Uterus (tissue), 4 donors: Measurements from ENCODE around the gene TTC8. TPM values are rescaled to one million over a fixed set of nuclear protein-coding genes. Genes with fewer than 3 reads are reported as not detected.

ENCODE experiments used
- DNase-seq, 2 donors: peaks; one replicate each; pipeline ENCODE4 v3.0.0-alpha.2; 2019 to 2020
- H3K27ac ChIP-seq, 2 donors: fragments of 200-600 bp; sonication (generic); 1 replicate in 1 of 2; 2 replicates in 1 of 2; pipeline ENCODE4 v1.5.1; 2016 to 2018
- H3K27me3 ChIP-seq, 2 donors: fragments of 200-600 bp; sonication (generic); one replicate each; pipeline ENCODE4 v1.5.1; 2018 to 2019; ENCODE audit warnings: control low read depth in 1 of 2
- H3K36me3 ChIP-seq, 2 donors: fragments of 200-600 bp; sonication (generic); one replicate each; pipeline ENCODE4 v1.5.1; 2019; ENCODE audit warnings: control low read depth in 1 of 2
- H3K4me1 ChIP-seq, 2 donors: fragments of 200-600 bp; sonication (generic); one replicate each; pipeline ENCODE4 v1.5.1; 2018 to 2019; ENCODE audit warnings: control low read depth in 1 of 2
- H3K4me3 ChIP-seq, 2 donors: fragments of 200-600 bp; sonication (generic); 1 replicate in 1 of 2; 2 replicates in 1 of 2; pipeline ENCODE4 v1.5.1; 2018 to 2019; ENCODE audit warnings: mild to moderate bottlenecking in 1 of 2
- H3K9me3 ChIP-seq, 2 donors: fragments of 200-600 bp; sonication (generic); one replicate each; pipeline ENCODE4 v1.5.1; 2019; ENCODE audit warnings: control low read depth in 1 of 2
- POLR2A ChIP-seq, 2 donors: fragments of 450-650 bp; IDR thresholded peaks; one replicate each; pipeline ENCODE4 v1.6.1; 2016; ENCODE audit warnings: antibody characterized with exemption in 2 of 2, mild to moderate bottlenecking in 1 of 2, moderate library complexity in 1 of 2
- intact Hi-C: fragments of 100-400 bp; cut with DNase I; formaldehyde crosslinking; loops from one replicate; pipeline ENCODE4 v1.15.1; 2023; ENCODE audit warnings: low total_unique reads
- total RNA-seq, 4 donors: library from RNA; depleted of rRNA in 3 of 4; stranded (reverse); fragments of >200 nt in 3 of 4; gene quantifications; one replicate each; pipeline versions ENCODE4 v1.1.0 to v1.2.4, GENCODE V29; 2014 to 2023
- TF ChIP-seq, protein P1 (sequence below), 4 experiments: fragments of 200-600 bp in 2 of 4; fragments of 450-650 bp in 2 of 4; sonication (generic) in 2 of 4; IDR thresholded peaks; one replicate each; pipeline ENCODE4 v1.5.1; 2016 to 2019; ENCODE audit warnings: antibody characterized with exemption in 4 of 4, mild to moderate bottlenecking in 2 of 4, moderate library complexity in 1 of 4
- donor health status: DM: yes; HTN: yes; CAD: no.

TTC8 gene
- total RNA-seq, 4 donors from 2014 or later, result 9.7 to 340 (median 31.7) TPM

DNA sequence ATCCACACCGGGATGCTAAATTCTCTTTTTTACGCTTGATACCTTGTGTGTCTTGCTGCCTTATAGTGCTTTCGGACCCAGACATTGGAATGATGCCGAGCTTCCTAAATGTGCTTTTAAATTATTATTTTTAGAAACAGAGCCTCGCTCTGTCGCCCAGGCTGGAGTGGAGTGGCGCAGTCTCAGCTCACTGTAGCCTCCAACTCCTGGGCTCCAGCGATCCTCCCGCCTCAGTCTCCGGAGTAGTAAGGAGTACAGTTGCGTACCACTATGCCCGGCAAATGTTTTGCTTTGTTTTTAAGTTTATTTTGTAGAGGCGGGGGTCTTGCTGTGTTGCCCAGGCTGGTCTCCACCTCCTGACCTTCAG is 31.2 kb upstream of the TTC8 start:
- intact Hi-C loops, result no loop called here
- TF ChIP-seq, protein P1, sequence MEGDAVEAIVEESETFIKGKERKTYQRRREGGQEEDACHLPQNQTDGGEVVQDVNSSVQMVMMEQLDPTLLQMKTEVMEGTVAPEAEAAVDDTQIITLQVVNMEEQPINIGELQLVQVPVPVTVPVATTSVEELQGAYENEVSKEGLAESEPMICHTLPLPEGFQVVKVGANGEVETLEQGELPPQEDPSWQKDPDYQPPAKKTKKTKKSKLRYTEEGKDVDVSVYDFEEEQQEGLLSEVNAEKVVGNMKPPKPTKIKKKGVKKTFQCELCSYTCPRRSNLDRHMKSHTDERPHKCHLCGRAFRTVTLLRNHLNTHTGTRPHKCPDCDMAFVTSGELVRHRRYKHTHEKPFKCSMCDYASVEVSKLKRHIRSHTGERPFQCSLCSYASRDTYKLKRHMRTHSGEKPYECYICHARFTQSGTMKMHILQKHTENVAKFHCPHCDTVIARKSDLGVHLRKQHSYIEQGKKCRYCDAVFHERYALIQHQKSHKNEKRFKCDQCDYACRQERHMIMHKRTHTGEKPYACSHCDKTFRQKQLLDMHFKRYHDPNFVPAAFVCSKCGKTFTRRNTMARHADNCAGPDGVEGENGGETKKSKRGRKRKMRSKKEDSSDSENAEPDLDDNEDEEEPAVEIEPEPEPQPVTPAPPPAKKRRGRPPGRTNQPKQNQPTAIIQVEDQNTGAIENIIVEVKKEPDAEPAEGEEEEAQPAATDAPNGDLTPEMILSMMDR (IDR thresholded peaks at IDR 0.05), result no peak
- no peaks in the 10 kb centered on the region for H3K36me3 ChIP-seq

DNA sequence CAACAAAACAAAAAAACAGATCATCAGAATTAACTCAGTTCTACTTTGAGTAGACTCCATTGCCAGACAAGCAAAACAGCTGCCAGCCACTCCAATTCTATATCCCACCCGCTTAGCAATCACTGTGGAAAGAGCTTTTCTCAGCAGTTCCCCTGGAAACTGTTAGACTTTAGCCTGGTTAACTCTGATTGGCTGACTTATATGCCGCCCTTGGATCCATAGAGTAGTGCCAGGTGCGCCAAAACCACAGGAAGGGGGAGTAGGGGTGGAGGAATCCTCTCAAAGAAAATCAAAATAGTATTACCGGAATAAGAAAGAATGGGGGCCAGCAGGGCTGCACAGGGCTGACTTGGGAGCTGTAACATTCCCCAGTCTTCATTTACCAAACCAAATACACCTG is 26.3 kb upstream of the TTC8 start:
- no peak for DNase-seq
- no peaks in the 10 kb centered on the region for H3K9me3 ChIP-seq
- intact Hi-C loops, result no loop called here
- no peak overlapping the region for H3K27ac ChIP-seq
- no peak overlapping the region for H3K4me3 ChIP-seq
- peaks cover 2% of the 10 kb centered on the region in 2 donors for H3K4me1 ChIP-seq
- H3K36me3 ChIP-seq, result no peaks in the 10 kb centered on the region
- no peaks in the 10 kb centered on the region for H3K27me3 ChIP-seq
- TF ChIP-seq, protein P1 (IDR thresholded peaks at IDR 0.05), result no peak
- TF ChIP-seq POLR2A (IDR thresholded peaks at IDR 0.05), result no peak

More for the DNA sequence above, 31.2 kb upstream of the TTC8 start:
- peak in 1 of 2 donors; percentile 16 for DNase-seq
- peaks cover 2 to 3% of the 10 kb centered on the region in 2 donors for H3K4me1 ChIP-seq
- no peaks in the 10 kb centered on the region for H3K9me3 ChIP-seq
- no peaks in the 10 kb centered on the region for H3K27me3 ChIP-seq
- peak overlapping the region; percentile 32 to 85 for H3K4me3 ChIP-seq
- H3K27ac ChIP-seq, result peak overlapping the region; percentile 2 to 85

DNA sequence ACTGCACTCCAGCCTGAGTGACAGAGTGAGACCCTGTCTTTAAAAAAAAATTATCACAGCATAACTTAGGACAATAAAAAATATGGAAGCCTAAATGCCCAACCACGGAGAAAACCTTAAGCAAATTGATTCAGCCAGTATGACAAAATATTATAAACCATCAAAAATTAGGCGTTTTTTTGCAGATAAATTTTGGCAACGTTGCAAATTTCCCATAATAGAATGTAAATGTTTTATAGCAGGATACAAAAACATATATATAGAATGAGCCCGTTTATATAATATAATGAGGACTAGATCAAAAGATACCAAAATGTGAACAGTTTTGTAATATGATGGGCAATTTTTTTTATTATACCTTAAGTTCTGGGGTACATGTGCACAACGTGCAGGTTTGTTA is 24.9 kb upstream of the TTC8 start:
- intact Hi-C loops, result no loop called here

DNA sequence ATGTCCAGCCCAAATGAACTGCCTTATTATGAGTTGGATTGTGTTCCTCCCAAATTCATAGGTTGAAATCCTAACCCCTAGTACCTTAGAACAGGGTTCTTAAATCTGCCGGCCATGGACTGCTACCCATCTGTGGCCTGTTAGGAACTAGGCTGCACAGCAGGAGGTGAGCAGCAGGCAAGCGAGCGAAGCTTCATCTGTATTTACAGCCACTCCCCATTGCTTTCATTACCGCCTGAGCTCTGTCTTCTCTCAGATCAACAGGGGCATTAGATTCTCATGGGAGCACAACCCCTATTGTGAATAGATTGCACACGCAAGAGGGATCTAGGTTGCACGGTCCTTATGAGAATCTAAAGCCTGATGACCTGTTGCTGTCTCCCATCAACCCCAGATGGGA is 21.9 kb upstream of the TTC8 start:
- Histone ChIP-seq H3K27me3 (no peaks in the 10 kb centered on the region), H3K4me1 (no peaks in the 10 kb centered on the region), H3K27ac (no peak overlapping the region), H3K9me3 (no peaks in the 10 kb centered on the region), H3K4me3 (no peak overlapping the region), H3K36me3 (no peaks in the 10 kb centered on the region)
- DNase-seq, result no peak
- intact Hi-C loops, result no loop called here
- TF ChIP-seq POLR2A (IDR thresholded peaks at IDR 0.05), result no peak
- TF ChIP-seq, protein P1 (IDR thresholded peaks at IDR 0.05), result no peak

More for the DNA sequence above, 24.9 kb upstream of the TTC8 start:
- H3K9me3 ChIP-seq, result no peaks in the 10 kb centered on the region
- no peak for DNase-seq
- H3K4me1 ChIP-seq, result no peaks in the 10 kb centered on the region
- TF ChIP-seq POLR2A (IDR thresholded peaks at IDR 0.05), result no peak
- no peaks in the 10 kb centered on the region for H3K27me3 ChIP-seq
- no peak overlapping the region for H3K4me3 ChIP-seq
- no peaks in the 10 kb centered on the region for H3K36me3 ChIP-seq
- H3K27ac ChIP-seq, result no peak overlapping the region

DNA sequence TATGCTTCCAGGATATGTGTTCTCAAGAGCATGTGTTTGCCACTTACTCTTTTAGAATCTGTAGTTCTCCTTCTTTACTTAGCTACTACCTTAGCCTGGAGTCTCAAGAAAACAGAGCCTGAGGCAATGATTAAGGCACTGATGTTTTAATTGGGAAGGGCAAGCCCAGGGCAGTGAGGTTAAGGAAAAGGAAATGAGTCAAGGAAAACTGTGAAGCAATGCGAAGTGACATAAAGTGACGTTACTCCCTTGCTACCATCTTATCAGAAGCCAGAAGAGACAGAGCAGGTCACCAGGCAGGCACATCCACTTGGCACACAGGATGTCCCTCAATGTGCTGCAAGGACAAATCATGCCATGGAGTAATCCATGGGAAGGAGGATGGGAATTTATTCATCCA is 20.4 kb upstream of the TTC8 start:
- no peak for DNase-seq
- intact Hi-C loops, result no loop called here
- Histone ChIP-seq H3K4me3 (no peak overlapping the region), H3K27me3 (no peaks in the 10 kb centered on the region), H3K9me3 (no peaks in the 10 kb centered on the region), H3K36me3 (no peaks in the 10 kb centered on the region), H3K4me1 (no peaks in the 10 kb centered on the region), H3K27ac (no peak overlapping the region)
- no peak for TF ChIP-seq POLR2A (IDR thresholded peaks at IDR 0.05)
- TF ChIP-seq, protein P1 (IDR thresholded peaks at IDR 0.05), result no peak

DNA sequence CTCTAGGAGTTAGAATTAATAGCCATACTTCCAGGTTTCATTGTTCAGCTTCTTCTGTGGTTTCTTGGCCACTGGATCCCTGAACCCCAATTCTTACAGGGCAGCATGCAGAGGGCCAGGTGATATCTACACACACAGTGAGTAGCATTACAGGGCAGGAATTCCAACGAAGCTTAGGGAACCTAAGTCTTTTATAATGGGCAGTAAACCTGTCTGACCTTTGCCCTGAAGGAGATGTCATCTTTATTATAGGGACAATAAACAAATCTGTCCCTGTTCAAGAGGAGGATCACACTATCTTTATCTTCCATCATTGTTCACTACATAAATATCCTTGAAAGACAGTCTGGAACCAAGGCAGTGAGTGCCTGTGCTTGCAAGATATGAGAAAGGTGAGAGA is 20.0 kb upstream of the TTC8 start:
- Histone ChIP-seq H3K9me3 (peaks cover 0 to under 1% of the 10 kb centered on the region in 2 donors), H3K4me1 (no peaks in the 10 kb centered on the region), H3K27me3 (no peaks in the 10 kb centered on the region), H3K36me3 (no peaks in the 10 kb centered on the region), H3K27ac (no peak overlapping the region), H3K4me3 (no peak overlapping the region)
- DNase-seq, result no peak
- no peak for TF ChIP-seq POLR2A (IDR thresholded peaks at IDR 0.05)
- TF ChIP-seq, protein P1 (IDR thresholded peaks at IDR 0.05), result no peak
- intact Hi-C loops, result no loop called here
